Aorta (tissue), 5 donors: ENCODE results near the gene PTPRG. TPM values are rescaled to one million over a fixed set of nuclear protein-coding genes. Genes with fewer than 3 reads are reported as not detected.
"Not testable (repeated sequence)": the region's sequence is repeated elsewhere in the genome, so short reads cannot be mapped to it uniquely, and the experiment has no call there.

Experiments used
- ATAC-seq: fragments of 200-7000 bp; cut with Tn5 transposase; one replicate; pipeline ENCODE4 v1.9.1; 2022; ENCODE audit warnings: moderate library complexity; ENCODE audit not compliant: low FRiP score
- DNase-seq, 2 donors: peaks; one replicate each; pipeline ENCODE4 v3.0.0-alpha.2; 2020
- H3K27ac ChIP-seq, 2 donors: one replicate each; pipeline ENCODE4 v1.5.1; 2013; ENCODE audit warnings: low read length in 2 of 2, mild to moderate bottlenecking in 2 of 2, moderate library complexity in 2 of 2, control low read depth in 1 of 2, inconsistent platforms in 1 of 2, low read depth in 1 of 2
- H3K27me3 ChIP-seq, 2 donors: one replicate each; pipeline ENCODE4 v1.6.1; 2013; ENCODE audit warnings: control low read depth in 1 of 2, low read length in 1 of 2, mild to moderate bottlenecking in 1 of 2, moderate library complexity in 1 of 2; ENCODE audit not compliant: insufficient read depth in 2 of 2, control insufficient read depth in 1 of 2
- H3K36me3 ChIP-seq, 2 donors: one replicate each; pipeline ENCODE4 v1.6.1; 2013; ENCODE audit warnings: control low read depth in 1 of 2, low read length in 1 of 2, mild to moderate bottlenecking in 1 of 2; ENCODE audit not compliant: insufficient read depth in 2 of 2, control insufficient read depth in 1 of 2
- H3K4me1 ChIP-seq, 2 donors: one replicate each; pipeline ENCODE4 v1.6.1; 2013; ENCODE audit warnings: low read length in 2 of 2, control low read depth in 1 of 2, mild to moderate bottlenecking in 1 of 2, moderate library complexity in 1 of 2; ENCODE audit not compliant: insufficient read depth in 2 of 2, control insufficient read depth in 1 of 2
- H3K4me3 ChIP-seq, 2 donors: one replicate each; pipeline ENCODE4 v1.5.1; 2013; ENCODE audit warnings: low read length in 2 of 2, control low read depth in 1 of 2, mild to moderate bottlenecking in 1 of 2
- H3K9me3 ChIP-seq: one replicate; pipeline ENCODE4 v1.6.1; 2013; ENCODE audit warnings: mild to moderate bottlenecking, low read length; ENCODE audit not compliant: control insufficient read depth
- WGBS, 2 donors: extraction: QIAGEN DNeasy Blood & Tissue Kit; methylation state at CpG; one replicate each; pipeline ENCODE4 v1.1.7; 2013; 5-methylcytosine and 5-hydroxymethylcytosine counted together
- intact Hi-C, 2 donors: fragments of 100-400 bp; cut with DNase I; formaldehyde crosslinking; loops; one replicate each; pipeline versions ENCODE4 v1.14.2 to v1.15.0; 2022
- polyA plus RNA-seq, 2 donors: library from polyadenylated mRNA; stranded (reverse); fragments of 200-250 nt; gene quantifications; one replicate each; pipeline ENCODE4 v1.2.3, GENCODE V29; 2013
- total RNA-seq, 2 donors: library from RNA; stranded (reverse); fragmentation: NEBNext Ultra II Directional; extraction: Animal tissue kit (Norgen Biotek cat#: 25700); gene quantifications; one replicate each; pipeline ENCODE4 v1.2.1, GENCODE V29; 2021
- donor health status: healthy with polysubstance abuse.
- donor health status: Bipolar disorder and iron deficiency.
- donor health status: DM: no; HTN: no; CAD: no.
- donor health status: DM: no; HTN: no; CAD: no.
- donor health status: DM: yes; HTN: yes; CAD: no.

The PTPRG gene
- total and polyA plus RNA-seq, 4 donors = 5.3 to 150 (median 52.4) TPM

DNA sequence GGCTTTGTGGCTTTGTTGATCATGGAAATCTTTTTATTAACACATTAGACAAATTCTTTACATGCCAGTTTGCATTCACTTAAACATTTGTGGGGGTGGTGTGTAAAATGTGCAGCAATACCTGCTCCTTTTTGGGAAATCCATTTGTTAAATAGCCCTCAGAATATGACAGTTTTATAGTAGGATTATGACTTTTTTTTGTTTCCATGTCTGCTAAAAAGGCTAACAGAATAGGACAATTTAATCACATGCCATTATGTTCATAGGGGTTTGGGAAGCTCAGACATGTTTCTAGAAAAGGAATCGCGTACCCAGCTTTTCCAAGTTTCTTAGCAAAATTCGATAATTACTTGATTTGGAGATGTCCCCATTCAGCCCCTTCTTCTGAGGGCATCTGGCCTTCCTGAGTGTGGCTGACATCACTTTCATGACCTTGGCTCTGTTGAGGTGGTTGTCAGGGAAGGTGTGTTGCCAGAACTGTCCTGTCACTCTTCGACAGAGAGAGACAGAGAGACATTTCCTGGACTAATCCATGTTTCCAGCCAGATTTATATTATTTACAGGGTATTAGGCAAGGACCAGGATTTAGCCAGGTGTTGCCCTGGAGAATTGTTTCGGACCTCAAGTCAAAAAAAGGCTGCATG lies 126.4 kb downstream of the PTPRG start:
- Histone ChIP-seq H3K36me3 (peaks cover 0 to 3% of the 10 kb centered on the region in 2 donors), H3K27ac (no peak overlapping the region), H3K9me3 (no peaks in the 10 kb centered on the region), H3K4me1 (peaks cover 4 to 14% of the 10 kb centered on the region in 2 donors), H3K4me3 (no peak overlapping the region), H3K27me3 (no peaks in the 10 kb centered on the region)
- no peak for ATAC-seq
- WGBS, 2 donors = 90% methylated on average over 5 of the region's 5 CpGs
- no peak for DNase-seq
- intact Hi-C loops = no loop called here

- H3K9me3 ChIP-seq = no peaks in the 10 kb centered on the region
- intact Hi-C loops = no loop called here
- DNase-seq = no peak
- H3K27ac ChIP-seq = no peak overlapping the region
- no peak overlapping the region for H3K4me3 ChIP-seq
- no peaks in the 10 kb centered on the region for H3K27me3 ChIP-seq
- 82 to 89% methylated on average over 13 of the region's 13 CpGs for WGBS, 2 donors
- peaks cover 2 to 14% of the 10 kb centered on the region in 2 donors for H3K4me1 ChIP-seq
- peaks cover 0 to 3% of the 10 kb centered on the region in 2 donors for H3K36me3 ChIP-seq
- ATAC-seq = no peak
Measured at GRCh38 chr3:61688307-61688984, 127.1 kb downstream of the PTPRG start.

DNA sequence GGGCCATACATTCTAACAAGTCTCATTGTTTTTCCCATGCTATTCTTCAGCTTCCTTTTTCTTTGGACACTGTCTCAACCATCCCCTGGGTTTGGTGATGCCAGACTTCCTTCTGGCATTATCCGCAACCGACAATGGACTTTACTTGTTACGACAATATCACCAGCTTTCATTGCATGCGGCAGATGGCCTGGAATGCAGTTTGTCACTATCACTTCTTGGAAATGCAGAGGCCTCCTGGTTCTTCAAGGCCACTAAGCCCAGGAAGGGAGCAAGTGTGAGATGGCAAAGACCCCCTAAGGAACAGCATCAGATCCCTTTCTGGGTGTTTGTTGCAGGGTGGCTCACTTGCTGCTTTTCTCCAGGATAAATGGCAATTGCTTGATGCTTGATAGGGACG lies 128.6 kb downstream of the PTPRG start:
- Histone ChIP-seq H3K36me3 (peaks cover 0 to 3% of the 10 kb centered on the region in 2 donors), H3K27ac (no peak overlapping the region), H3K4me3 (no peak overlapping the region), H3K27me3 (no peaks in the 10 kb centered on the region), H3K9me3 (no peaks in the 10 kb centered on the region), H3K4me1 (peaks cover 2 to 14% of the 10 kb centered on the region in 2 donors)
- DNase-seq = no peak
- no peak for ATAC-seq
- intact Hi-C loops = no loop called here
- WGBS, 2 donors = 85 to 94% methylated on average over 5 of the region's 5 CpGs

GRCh38 chr3:61691466-61691865 lies 130.1 kb downstream of the PTPRG start:
- WGBS, 2 donors = 90 to 93% methylated on average over 2 of the region's 2 CpGs
- no peak overlapping the region for H3K27ac ChIP-seq
- H3K27me3 ChIP-seq = no peaks in the 10 kb centered on the region
- DNase-seq (no peak), ATAC-seq (no peak)
- no peak overlapping the region for H3K4me3 ChIP-seq
- H3K4me1 ChIP-seq = peaks cover 2 to 9% of the 10 kb centered on the region in 2 donors
- H3K36me3 ChIP-seq = peaks cover 0 to 3% of the 10 kb centered on the region in 2 donors
- intact Hi-C loops = no loop called here
- H3K9me3 ChIP-seq = no peaks in the 10 kb centered on the region

GRCh38 chr3:61697301-61697700 lies 135.9 kb downstream of the PTPRG start:
- WGBS, 2 donors = 67 to 79% methylated on average over 2 of the region's 2 CpGs
- Histone ChIP-seq H3K4me3 (no peak overlapping the region), H3K4me1 (peaks cover 1 to 3% of the 10 kb centered on the region in 2 donors), H3K27ac (no peak overlapping the region), H3K27me3 (no peaks in the 10 kb centered on the region), H3K9me3 (no peaks in the 10 kb centered on the region), H3K36me3 (no peaks in the 10 kb centered on the region)
- DNase-seq (no peak), ATAC-seq (no peak)
- intact Hi-C loops = no loop called here

DNA sequence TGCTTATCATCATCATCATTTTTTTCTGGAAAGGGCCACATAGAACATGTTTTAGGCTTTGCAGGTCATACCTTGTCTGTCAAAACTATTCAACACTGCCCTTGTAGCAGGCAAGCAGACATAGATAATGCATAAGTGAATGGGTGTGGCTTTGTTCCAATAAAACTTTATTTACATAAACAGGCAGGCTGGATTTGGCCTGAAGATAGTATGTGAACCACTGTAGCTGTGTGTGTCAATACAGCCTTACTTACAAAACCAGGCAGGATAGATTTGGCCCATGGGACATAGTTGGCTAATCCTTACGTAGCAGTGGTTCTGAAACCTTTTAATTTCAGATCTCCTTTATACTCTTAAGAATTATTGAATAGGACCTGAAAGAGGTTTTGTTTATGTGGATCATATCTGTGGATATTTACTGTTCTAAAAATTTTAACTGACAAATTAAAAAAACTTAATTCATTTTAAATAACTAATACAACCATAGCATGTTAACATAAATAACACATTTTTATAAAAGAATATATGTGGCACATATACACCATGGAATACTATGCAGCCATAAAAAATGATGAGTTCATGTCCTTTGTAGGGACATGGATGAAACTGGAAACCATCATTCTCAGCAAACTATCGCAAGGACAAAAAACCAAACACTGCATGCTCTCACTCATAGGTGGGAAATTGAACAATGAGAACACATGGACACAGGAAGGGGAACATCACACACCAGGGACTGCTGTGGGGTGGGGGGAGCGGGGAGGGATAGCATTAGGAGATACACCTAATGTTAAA lies 137.1 kb downstream of the PTPRG start:
- DNase-seq, H3K27ac ChIP-seq, H3K9me3 ChIP-seq, intact Hi-C loops, H3K27me3 ChIP-seq, H3K36me3 ChIP-seq, H3K4me1 ChIP-seq, ATAC-seq, H3K4me3 ChIP-seq: not testable (repeated sequence)
- WGBS, 2 donors = 94 to 95% methylated on average over 3 of the region's 3 CpGs

- intact Hi-C loops = no loop called here
- no peaks in the 10 kb centered on the region for H3K9me3 ChIP-seq
- ATAC-seq (no peak), DNase-seq (no peak)
- peaks cover 1 to 3% of the 10 kb centered on the region in 2 donors for H3K4me1 ChIP-seq
- no peak overlapping the region for H3K27ac ChIP-seq
- H3K27me3 ChIP-seq = no peaks in the 10 kb centered on the region
- H3K4me3 ChIP-seq = no peak overlapping the region
- no peaks in the 10 kb centered on the region for H3K36me3 ChIP-seq
Measured at GRCh38 chr3:61699622-61700021, 138.3 kb downstream of the PTPRG start.

DNA sequence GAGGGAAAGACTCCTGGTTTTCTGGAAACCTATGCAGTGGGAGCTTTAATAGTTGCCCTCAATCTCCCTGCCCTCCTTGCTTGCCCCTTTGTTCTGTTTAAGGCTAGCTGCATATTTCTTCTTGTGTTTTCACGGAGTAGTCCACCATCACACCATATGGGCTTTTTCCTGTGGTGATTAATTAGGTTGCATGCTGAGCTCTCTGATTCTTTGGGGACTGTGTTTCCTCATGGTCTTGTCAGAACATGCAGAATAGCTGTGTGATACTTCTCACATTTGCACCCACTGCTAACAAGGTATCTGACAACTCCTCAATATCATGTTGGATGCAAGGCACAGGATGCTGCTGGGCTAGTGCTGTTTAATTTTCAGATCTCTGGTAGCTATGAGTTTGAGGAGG lies 139.6 kb downstream of the PTPRG start:
- intact Hi-C loops = no loop called here
- Histone ChIP-seq H3K9me3 (no peaks in the 10 kb centered on the region), H3K36me3 (no peaks in the 10 kb centered on the region), H3K4me1 (peaks cover 1 to 3% of the 10 kb centered on the region in 2 donors), H3K27ac (no peak overlapping the region), H3K27me3 (no peaks in the 10 kb centered on the region), H3K4me3 (no peak overlapping the region)
- DNase-seq (no peak), ATAC-seq (no peak)
- WGBS, 2 donors = 85 to 94% methylated on average over 1 of the region's 1 CpG
